Measurements from ENCODE around the gene GAP43.

GAP43 gene

DNA sequence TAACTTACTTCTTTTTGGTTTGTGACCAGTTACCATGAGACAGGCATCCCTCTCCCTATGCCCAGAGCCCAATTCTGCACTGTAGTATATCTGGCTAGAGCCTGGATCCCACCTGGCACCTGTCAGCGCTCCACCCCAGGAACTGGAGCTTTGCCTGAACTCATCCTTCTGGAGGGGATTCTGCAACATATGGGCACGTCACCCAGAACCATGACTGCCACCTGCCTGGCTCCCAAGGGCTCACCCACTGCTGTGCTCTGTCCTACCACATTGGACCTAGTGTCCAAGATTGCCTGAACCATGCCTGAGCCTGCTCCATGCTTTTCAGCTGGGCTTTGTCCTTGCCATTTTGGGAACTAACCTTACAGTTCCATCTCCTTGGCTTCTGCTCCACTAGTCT is 21.1 kb upstream of the GAP43 start:
- no peaks in the 10 kb centered on the region for H3K4me1 ChIP-seq
- H3K4me3 ChIP-seq, result no peak overlapping the region
- no peak for DNase-seq
- intact Hi-C loops (cut with DNase I; ENCODE audit: low total_unique reads), result no loop called here
- TF ChIP-seq, protein P1, sequence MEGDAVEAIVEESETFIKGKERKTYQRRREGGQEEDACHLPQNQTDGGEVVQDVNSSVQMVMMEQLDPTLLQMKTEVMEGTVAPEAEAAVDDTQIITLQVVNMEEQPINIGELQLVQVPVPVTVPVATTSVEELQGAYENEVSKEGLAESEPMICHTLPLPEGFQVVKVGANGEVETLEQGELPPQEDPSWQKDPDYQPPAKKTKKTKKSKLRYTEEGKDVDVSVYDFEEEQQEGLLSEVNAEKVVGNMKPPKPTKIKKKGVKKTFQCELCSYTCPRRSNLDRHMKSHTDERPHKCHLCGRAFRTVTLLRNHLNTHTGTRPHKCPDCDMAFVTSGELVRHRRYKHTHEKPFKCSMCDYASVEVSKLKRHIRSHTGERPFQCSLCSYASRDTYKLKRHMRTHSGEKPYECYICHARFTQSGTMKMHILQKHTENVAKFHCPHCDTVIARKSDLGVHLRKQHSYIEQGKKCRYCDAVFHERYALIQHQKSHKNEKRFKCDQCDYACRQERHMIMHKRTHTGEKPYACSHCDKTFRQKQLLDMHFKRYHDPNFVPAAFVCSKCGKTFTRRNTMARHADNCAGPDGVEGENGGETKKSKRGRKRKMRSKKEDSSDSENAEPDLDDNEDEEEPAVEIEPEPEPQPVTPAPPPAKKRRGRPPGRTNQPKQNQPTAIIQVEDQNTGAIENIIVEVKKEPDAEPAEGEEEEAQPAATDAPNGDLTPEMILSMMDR (IDR thresholded peaks at IDR 0.05), result no peak
- no peaks in the 10 kb centered on the region for H3K9me3 ChIP-seq
- no peaks in the 10 kb centered on the region for H3K27me3 ChIP-seq
- no peaks in the 10 kb centered on the region for H3K36me3 ChIP-seq
- H3K27ac ChIP-seq, result no peak overlapping the region

DNA sequence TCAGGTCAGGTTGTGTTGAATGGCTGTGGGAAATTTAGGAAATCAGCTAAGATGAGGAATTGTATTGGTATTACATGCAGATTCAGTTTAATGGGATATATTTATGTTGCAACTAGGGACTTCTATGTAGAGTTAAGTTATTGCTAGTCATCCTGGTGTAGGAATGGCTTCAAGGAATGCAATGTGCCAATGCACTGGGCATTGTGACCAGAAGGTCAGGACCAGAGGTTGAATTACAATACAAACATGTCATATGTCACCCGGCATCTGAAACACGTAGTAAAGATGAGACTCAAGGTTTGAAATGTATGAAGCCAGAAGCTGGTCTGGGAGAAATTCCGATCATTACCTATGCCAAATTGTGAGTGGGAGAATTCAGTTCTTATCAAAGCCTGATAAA is 11.7 kb upstream of the GAP43 start:
- Histone ChIP-seq H3K4me1 (no peaks in the 10 kb centered on the region), H3K36me3 (no peaks in the 10 kb centered on the region), H3K9me3 (no peaks in the 10 kb centered on the region), H3K27ac (no peak overlapping the region), H3K27me3 (no peaks in the 10 kb centered on the region), H3K4me3 (no peak overlapping the region)
- intact Hi-C loops (cut with DNase I; ENCODE audit: low total_unique reads), result no loop called here
- TF ChIP-seq, protein P1 (IDR thresholded peaks at IDR 0.05), result no peak
- no peak for DNase-seq

DNA sequence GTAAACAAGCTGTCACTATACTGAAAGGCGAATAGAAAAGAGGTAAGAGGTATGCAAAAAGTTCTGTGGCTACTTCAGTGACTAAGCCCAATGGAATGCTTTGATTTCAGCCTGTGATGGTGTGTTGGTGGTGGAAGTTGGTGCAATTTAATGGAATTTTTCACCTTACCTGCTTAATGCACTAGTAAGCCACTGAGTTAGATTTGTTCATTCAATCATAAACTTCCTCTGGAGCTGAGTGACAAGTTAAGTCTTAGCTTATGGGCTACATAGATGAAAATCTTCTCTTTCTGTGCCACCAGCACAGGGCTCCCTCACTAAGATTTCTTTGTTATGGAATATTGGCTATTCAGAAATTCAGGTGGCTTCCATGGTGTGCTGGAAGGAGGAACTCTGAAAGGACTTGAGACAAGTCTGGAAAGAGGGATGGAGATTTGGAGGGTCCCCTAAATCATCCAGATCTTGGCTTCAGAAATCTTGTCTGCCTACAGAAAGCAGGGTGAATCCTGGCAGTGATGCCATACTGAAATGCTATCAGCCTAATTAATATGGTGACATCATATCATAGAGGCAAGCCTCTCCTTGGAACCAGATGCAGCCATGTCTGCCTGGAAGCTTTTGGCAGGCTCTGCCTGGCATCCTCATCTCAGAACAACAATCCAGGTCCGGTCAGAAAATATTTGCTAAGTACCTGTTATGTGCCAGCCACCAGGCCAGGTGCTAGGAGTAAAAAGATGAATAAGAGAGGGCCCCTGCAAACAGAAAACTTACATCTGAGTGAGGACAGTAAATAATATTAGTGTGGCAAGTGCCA is 8.1 kb upstream of the GAP43 start:
- Histone ChIP-seq H3K36me3 (no peaks in the 10 kb centered on the region), H3K4me1 (no peaks in the 10 kb centered on the region), H3K27ac (no peak overlapping the region), H3K4me3 (no peak overlapping the region), H3K27me3 (no peaks in the 10 kb centered on the region), H3K9me3 (no peaks in the 10 kb centered on the region)
- intact Hi-C loops (cut with DNase I; ENCODE audit: low total_unique reads), result no loop called here
- TF ChIP-seq, protein P1 (IDR thresholded peaks at IDR 0.05), result no peak
- DNase-seq, result no peak

DNA sequence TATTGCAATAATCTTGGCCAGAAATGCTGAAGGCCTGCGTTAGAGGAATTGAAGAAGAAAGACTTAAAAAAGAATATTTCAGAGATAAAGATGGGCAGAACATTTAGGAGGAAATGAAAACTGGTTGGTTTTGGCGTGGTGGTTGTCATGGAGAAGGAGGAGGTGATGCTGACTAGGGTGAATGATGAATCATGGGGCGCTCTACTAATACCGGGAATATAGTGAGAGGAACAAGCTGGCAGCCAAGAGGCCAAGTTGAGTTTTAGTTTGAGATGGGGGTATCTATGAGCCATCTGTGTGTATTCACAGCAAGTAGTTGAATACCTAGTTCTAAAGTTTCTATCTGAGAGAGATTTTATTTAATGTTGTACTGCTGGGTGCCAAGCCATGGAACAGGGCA is 6.8 kb upstream of the GAP43 start:
- Histone ChIP-seq H3K4me1 (no peaks in the 10 kb centered on the region), H3K27ac (no peak overlapping the region), H3K4me3 (no peak overlapping the region), H3K27me3 (no peaks in the 10 kb centered on the region), H3K36me3 (no peaks in the 10 kb centered on the region), H3K9me3 (no peaks in the 10 kb centered on the region)
- intact Hi-C loops (cut with DNase I; ENCODE audit: low total_unique reads), result no loop called here
- TF ChIP-seq, protein P1 (IDR thresholded peaks at IDR 0.05), result no peak
- DNase-seq, result no peak

DNA sequence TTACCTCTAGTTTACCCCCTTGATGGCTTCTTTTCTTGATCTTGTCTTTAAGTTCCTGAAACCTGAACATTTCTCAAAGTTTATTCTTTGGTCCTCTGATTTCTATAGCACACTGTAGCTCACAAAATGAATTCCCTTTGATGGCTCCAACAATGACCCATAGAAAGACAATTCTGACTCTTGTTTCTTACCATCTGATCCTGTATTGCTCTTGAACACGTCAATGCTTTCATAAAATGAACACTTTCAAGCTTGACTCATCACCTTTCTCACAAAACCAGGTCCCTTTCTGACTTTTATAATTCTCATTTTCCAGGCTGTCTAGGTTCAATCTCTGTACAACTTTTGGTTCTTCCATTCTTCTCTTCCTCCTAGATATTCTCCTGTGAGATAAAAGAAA is 5.7 kb upstream of the GAP43 start:
- DNase-seq, result no peak
- Histone ChIP-seq H3K4me1 (no peaks in the 10 kb centered on the region), H3K36me3 (no peaks in the 10 kb centered on the region), H3K9me3 (no peaks in the 10 kb centered on the region), H3K27ac (no peak overlapping the region), H3K27me3 (no peaks in the 10 kb centered on the region), H3K4me3 (no peak overlapping the region)
- intact Hi-C loops (cut with DNase I; ENCODE audit: low total_unique reads), result no loop called here
- TF ChIP-seq, protein P1 (IDR thresholded peaks at IDR 0.05), result no peak

All from tibial artery (tissue), 4 donors.